Activated effector memory CD4-positive, alpha-beta T cell treated with anti-CD3 and anti-CD28 coated beads, Interleukin-2, amount 50 U/mL, for 16 hours (primary cell): ENCODE measurements around the gene ASB11.
"Not testable (repeated sequence)": the region's sequence is repeated elsewhere in the genome, so short reads cannot be mapped to it uniquely, and the experiment has no call there.

Experiments used
- DNase-seq: peaks from one replicate; pipeline ENCODE4 v3.0.0-alpha.2; 2020

ASB11 gene, protein sequence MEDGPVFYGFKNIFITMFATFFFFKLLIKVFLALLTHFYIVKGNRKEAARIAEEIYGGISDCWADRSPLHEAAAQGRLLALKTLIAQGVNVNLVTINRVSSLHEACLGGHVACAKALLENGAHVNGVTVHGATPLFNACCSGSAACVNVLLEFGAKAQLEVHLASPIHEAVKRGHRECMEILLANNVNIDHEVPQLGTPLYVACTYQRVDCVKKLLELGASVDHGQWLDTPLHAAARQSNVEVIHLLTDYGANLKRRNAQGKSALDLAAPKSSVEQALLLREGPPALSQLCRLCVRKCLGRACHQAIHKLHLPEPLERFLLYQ

DNA sequence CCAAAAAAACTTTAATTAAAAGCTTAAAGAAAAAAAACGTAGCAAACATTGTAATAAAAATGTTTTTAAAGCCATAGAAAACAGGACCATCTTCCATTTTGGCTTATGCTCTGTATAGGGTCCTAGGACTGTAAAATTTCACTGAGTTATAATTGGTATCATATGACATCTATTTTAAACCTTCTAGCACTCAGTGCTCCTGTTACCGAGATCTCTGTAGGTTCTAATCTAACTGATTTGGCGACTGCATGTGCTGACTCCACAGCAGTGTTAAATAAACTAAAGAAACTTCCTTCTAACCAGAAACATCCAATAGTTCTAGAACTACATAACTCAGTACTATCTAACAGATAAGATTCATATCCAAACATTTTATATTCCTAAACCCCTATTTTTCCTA, at the start of gene ASB11:
ASB11 (minus strand) TSS at position 132 of the 400 bp plus-strand sequence; CDS start at position 97, 35 bp downstream.
- DNase-seq, result no peak

DNA sequence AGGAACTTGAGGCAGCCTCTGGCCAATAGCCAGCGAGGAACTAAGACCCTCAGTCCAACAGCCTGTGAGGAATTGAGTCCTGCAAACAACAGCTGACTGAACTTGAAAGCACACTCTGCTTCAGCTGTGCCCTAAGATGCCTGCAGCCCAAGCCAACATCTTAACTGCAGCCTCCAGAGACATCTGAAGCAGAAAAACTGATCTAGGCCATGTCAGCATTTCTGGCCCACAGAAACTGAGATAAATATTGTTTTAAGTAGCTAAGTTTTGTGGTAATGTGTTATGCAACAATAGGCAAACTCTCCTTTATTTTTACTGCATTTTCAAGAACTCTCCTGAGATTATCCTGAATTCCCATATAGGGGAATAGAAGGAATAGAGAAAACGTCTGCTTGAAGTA, 44.3 kb upstream of the ASB11 start:
- DNase-seq, result no peak

DNA sequence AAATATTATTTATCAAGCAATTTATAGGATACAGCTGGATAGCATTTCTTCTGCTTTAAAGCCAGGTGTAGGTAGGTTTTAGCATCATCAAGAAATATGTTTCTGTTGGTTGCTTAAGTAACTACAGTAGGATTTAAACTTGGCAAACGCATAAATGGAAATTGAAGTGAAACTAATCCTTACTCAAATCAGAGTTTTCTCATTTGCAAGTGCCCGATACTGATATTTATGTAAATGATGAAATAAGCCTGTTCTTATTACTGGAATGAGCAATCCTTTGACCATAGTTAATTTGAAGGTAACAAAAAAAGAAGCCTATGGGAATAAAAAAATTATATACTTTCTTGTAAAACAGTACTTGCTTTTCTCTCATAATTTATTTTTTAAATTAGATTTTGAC, 43.1 kb upstream of the ASB11 start:
- no peak for DNase-seq

DNA sequence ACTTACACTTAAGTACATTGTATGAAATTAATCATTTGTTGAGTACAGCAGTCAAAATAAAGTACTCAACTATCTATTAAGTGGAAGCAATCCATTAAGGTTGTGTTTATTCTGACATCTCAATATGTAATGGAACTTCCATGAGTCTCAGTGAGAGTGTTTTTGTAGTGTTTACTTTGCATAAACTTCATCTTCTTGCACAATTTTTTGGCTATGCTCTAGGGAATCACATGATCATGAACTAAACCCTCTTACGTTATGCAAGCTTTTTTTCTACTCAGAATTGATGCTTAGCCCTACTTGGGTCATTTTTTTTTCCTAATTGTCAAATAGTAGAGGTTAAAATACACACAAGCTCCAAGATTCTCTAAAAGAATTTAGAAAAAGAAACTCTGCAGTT, 41.0 kb upstream of the ASB11 start:
- no peak for DNase-seq

DNA sequence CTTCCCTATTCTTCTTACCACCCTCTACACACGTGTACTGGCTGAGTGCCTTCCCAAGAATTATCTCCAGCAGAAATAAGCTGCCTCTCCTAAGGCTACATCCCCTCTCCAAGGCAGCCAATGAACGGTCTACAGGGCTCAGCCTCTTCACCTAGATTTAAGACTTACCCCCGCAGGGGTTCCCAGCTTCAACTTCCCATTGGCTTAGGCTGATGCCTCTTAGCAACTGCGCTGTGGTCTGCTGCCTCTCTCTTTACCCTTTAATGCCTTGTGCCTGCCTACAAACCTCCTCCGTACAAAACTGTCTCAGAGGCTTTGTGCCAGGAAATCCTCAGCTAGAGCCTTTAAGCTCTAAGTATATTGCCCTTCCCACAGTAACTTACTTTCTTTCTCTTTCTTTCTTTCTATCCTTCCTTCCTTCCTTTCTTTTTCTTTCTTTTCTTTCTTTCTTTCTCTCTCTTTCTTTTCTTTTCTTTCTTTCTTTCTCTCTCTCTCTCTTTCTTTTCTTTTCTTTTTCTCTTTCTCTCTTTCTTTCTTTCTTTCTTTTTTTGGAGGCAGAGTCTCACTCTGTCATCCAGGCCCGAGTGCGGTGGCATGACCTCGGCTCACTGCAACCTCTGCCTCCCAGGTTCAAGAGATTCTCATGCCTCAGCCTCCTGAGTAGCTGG, 35.0 kb upstream of the ASB11 start:
- no peak for DNase-seq

DNA sequence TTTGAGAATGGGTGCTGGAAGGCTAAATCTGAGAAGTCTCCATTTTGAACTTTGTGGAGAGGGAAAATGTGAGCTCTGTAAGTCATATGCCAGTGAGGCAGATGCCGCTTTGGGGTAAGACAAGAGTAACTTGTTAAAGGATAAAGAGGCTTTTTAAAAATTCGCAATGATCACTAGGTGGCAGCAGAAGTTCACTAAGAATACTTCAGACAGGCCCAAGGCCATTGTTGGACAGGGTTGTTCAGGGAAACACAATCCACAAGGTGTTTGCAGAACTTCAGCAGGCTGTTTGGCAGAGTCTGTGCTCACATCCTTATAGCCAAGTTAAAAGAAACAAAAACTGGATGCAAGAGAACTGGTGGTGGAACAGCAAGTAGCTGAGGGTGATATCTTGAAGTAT, 33.6 kb upstream of the ASB11 start:
- no peak for DNase-seq

DNA sequence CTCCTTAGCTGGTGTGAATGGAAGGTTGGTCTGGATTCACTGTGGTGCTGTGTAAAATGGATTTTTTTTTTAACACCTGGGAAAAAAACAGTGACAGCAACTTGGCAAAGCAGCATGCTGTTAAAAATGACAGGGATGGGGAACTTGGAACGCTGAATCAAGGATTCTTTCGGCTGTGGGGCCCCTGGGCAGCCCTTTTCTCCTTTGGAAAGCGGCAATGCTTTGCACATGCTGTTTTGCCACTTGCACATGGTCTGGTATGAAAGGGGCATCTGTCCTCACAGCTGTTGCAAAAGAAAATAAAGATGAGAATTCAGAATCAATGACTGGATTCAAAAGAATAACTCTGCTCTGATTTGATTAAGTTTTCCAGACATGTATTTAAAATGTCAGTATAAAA, 30.5 kb upstream of the ASB11 start:
- no peak for DNase-seq

DNA sequence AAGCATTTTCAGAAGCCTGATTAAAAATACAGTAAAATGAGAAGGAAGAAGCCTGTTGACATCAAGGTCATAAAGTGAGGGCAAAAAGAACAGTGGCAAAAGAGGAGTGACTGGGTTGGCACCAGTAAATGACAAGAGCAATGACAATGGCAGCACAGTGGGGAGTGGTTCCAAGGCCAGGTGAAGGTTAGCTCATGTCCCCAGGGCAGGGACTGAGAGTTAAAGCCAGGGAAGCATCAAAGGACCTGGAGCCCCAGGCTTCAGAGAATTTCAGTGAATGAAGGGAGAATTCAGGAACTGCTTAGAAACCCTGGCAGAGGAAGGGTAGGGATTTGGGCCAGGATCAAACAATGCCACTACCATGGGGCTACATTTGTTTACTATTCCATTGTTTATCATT, 28.7 kb upstream of the ASB11 start:
- no peak for DNase-seq

DNA sequence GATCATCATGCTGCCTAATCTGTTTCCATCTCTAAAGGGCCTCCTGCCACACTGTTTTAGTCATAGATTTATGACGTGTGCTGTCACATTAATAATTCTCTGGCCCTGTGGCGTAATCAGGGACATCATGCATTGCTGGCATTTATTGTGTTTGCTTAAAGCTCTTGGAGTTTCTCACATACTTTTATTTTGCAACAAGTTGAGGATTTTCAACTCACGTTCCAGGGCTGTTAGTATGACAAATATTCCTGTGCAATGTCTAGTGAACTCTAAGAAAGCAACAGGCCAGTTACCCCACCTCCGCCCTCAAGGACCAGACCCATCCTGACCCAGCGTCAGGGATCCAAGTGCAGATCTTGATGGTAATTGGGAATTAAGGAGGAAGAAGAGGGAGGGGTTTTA, 27.6 kb upstream of the ASB11 start:
- DNase-seq, result no peak

DNA sequence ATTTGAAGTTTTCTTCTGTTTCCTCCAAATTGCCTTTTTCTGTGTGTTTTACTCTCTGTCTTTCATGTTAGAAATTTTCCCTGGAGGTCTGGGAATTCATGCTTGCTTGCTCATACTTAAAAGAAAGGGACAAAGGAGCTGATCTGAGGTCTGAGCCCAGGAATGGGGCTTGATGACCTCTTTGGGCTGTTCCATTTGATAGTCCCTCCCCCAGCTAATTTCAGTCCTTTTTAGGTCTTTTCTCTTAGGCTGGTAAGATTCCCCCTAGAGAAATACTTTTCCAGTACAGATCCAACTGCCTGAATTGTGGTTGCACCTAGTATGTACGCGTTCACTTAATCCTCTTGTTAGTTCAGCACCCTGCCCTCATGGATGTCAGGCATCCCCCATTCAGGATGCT, 25.4 kb upstream of the ASB11 start:
- DNase-seq, result no peak

DNA sequence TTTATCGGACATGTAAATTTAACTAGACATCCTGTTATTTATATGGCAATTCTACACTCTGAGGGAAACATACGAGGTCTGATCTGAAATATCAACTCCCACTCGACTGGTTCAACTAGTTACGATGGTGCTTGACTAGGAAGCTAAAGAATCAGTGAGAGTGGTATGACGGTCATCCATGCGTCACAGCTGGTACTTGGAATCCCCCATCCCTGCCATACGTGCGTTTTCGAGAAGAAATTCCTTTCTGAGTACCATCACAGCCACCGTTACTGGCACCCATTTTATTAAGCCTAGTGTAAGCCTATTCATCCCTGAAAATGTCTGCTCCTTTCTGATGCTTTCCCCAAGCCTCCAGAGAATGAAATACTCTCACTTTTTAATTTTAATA, 20.6 kb upstream of the ASB11 start:
- DNase-seq, result peak; percentile 78

DNA sequence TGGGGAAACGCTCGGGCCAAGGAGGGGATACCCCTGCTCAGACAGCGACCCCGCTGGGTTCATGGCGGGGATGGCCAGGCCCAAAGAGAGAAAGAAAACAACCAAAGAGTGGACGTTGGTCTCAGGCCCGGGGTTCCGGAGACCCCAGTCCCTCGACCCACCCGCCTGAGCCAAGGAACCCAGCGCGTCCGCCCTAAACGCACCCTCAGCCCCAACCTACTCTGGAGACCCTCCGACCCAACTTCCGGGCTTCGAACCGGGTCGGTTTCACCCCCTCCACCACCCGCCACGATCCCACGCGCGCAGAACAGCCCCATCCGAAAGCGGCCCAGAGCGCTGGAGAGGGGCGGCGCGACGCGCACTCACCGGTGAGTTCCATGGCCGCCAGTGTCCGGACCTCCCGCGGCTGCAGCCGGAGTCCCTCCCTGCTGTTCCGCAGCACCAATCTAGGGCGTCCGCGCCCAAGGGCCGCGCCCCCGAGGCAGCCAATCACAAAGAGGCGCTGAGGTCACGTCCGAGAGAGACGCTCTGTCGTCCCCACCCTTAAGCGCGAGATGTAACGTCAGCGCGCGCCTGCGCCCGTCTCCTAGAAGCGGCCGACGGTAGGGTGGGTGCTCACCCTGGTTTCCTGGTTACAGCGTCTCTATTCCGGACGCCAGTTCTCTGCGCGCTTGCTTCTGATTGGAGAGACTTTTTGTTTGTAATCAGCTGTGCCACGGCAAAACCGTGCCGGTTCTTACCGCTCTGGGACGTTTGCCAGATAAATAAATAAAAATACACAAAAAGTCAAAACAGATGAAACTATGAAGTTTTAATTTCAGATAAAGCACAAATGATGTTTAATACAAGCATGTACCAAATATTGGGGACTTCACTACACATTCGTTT, 19.9 kb upstream of the ASB11 start, which contains the start of gene PIGA:
PIGA (minus strand) TSS at position 389 of the 888 bp plus-strand sequence. CDS start 3,593 bp downstream, outside the sequence.
- DNase-seq, result peak; percentile 96

DNA sequence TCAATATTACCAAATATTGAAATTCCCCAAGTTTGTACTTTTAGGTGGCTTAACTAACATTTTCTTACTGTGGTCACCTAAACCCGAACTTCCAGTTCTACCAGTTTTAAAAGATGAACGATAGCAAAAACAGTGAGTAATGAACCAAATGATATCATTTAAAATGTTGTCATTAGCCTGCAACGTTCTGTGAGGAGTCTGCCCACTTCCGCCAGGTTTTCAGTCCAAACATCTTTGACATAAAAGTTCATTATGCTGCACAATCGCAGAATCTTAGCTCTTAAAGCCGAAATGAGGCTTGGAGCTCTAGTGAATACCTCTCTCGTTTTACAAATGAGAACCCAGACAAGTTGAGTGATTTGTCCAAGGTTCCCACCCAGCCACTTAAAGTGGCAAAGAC, 19.1 kb upstream of the ASB11 start:
- peak; percentile 60 for DNase-seq

DNA sequence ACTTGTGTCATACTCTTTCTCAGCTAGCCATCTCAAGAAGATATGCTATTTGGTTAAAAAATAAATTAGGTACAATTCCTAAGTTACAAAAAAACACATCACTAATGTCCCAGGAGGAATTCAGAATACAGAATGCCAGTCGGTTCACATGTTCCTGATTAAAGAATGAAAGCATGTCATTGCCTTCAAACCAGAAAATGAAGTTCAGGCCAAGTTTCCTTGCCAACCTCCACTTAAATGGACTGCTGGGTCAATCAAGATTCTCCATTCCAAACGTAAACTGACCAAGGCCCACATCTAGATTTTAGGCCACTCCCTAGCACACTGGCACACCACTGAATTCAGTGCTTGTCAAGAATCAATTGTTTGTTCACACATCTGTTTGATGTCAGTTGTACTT, 13.4 kb upstream of the ASB11 start:
- DNase-seq, result no peak

DNA sequence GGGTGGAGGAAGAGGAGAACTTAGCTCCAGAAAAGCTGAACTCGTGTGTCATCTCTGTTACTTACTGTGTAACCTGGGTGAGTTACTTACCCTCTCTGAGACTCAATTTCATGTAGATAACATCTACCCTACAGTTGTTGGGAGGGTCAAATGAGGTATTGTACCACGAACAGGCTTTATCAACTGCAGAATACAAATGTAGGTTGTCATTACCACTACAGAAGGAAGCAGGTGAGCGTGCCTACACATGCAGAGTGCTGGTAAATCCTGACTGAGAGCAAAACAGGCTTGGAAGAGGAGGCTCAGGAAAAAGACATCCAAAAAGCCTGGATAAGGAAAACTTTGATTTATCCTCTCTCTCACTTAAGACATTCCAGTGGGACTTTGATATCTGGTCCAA, 12.7 kb upstream of the ASB11 start:
- DNase-seq, result no peak

DNA sequence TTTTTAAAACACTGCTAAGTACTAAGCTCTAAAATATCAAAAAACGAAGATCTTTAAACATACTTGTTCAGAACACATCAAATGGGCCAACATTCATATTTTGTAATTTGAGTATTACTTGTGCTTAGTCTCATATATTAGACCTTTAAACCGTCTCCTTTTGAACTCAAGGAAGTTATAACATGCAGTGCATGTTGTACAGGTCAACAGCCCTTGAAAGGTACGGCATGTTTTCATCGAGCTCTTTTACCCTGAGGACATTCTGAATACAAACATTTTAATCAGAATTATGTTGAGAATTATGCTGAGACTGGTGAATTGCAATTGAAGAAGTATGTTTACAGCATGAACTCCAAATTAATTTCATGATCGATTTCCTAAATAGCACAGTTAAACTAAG, 7.0 kb upstream of the ASB11 start:
- DNase-seq, result no peak

DNA sequence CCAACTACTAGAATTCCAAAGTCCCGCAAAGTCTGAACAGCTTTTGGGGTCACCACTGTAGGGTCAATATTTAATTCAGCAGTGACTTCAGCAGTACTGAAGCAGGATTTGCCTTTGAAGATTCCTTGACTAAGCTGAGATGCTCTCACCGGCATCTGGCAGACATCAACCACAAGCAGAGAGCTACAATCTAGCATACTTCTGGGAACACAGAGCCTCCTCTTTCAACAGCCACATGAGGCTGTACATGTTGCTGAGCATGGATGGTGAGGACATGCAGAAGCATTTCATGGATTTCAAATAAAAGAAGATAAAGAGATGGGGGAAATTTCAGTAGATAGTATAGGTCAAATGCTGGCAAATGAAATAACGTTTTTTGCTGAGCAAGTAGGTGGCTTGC, 6.6 kb upstream of the ASB11 start:
- DNase-seq, result no peak

DNA sequence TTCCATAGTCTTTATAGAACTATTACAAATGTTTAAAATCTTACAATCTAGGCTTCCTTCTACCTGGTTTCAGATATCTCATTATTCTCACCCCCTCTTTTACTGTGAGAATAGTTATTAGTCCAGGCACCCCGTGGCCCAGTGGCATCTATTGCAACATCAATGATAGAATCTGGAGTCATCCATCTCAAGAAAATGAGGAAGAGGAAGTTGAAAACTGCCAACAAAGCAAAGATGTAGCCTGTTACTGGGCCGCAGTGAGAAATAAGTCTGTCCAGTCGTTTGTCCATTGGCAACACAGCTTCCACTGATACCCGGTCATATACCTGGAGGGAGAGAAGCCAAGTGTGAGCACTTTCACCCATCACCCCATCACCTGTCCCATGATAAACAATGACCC, 6.0 kb upstream of the ASB11 start:
- no peak for DNase-seq

DNA sequence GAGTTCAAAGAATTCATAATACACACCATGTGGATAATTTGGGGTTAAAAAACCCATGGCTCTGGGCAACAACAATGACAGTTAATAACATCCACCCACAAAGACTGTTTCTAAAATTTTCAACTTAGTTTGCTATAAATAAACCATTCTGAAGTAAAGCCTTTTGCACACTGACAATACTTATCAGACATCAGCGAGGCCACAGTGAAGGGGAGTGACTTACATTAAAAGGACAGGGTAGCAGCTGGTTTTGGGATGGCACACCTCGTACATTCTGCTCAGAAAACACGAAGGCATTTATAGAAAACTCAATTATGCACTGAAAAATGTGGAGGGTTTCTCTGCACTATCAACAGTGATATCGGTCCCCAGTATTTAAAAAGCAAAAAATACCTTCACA, 4.9 kb upstream of the ASB11 start:
- DNase-seq, result no peak

DNA sequence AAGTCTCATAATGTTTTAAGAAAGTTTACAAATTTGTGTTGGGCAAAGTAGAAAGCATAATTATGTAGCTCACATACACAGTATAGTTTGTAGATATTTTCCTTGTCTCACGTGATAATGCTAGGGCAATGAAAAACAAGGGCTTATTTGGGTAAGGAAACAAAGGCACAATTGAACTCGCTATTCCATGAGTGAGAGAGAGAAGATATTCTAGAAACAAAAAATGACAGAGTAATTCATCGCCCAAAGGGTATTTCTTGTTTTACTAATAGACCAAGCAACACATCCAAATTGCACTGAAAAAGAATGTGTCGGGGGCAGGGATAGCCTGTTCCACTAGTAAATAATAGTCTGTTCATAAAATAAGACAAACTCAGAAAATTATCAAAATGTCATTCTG, 3.6 kb upstream of the ASB11 start:
- DNase-seq, result no peak

DNA sequence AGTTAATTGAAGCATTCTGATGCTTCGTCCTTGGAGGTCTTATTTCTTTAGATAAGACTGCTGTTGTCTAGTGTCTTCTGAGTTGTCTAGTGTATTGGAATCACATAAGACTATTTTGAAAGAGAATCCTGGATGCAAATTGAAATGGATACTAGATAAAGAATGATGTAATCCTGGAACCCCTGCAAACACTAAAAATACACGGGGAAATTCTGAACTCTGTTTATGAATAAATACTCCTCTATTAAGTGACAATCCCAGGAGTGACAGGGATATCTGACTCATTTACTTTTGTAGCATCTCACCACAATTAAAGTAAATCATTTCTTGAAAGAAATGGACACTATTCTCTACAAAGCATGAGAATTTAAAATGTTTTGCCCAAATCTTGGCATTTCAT, 968 bp downstream of the ASB11 start:
- DNase-seq, result no peak

DNA sequence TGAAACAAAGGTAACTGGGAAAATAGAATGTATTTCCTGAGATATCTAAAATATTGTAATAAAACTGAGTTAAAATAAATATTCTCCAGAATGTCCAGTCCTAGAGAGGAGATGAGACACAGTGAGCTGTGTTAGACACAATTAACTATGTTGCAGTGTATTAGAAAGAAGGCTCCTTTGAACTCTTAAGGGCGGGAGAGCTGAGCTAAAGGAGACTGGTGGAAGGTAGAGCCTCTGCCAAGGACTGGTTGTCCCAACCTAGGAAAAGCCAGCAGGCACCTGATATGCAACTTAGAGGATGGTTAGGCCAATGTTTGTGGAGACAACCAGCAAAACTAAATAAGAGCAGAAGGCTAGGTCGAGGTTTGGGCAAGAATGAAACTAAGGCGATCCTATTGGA, 4.3 kb downstream of the ASB11 start:
- DNase-seq, result no peak

DNA sequence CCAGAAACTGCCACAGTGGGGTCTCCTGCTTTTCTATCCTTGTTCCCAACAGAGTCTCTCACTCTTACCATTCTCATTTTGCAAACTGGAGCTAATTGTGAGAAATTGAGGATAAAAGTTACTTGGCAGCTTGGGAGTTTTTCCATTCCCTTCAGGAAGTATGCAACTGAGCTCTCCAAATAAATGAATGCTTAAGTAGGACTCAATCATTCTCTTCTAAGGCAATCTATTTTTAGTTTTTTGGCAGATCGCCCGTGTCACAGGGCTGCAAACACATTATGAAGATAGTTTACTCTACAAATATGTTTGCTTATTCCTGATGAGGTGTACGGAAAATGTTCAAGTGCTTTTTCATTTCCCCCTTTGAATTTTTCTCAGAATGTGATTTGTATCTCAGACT, 5.3 kb downstream of the ASB11 start:
- no peak for DNase-seq

DNA sequence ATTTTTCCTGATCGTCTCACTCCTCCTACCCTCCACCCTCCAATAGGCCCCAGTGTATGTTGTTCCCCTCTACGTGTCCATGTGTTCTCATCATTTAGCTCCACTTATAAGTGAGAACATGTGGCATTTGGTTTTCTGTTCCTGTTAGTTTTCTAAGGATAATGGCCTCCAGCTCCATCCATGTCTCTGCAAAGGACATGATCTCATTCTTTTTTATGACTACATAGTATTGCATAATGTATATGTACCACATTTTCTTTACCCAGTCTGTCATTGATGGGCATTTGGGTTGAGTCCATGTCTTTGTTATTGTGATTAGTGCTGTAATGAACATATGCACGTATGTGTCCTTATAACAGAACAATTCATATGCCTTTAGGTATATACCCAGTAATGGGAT, 9.5 kb downstream of the ASB11 start:
- not testable (repeated sequence) for DNase-seq
